CD14-positive monocyte (primary cell): ENCODE data around the gene CEP112. TPM values are rescaled to one million over a fixed set of nuclear protein-coding genes. Genes with fewer than 3 reads are reported as not detected.
A peak's percentile ranks its signal among the peaks of the same experiment; 100 is the strongest.

Experiments
- DNase-seq, 3 donors: peaks; one replicate each; pipeline ENCODE4 v3.0.0-alpha.2; 2011 to 2022
- H2AFZ ChIP-seq: 2 replicates; pipeline ENCODE4 v1.6.0; 2012; ENCODE audit warnings: mild to moderate bottlenecking, low read depth, low read length, inconsistent platforms; ENCODE audit not compliant: insufficient read depth, poor library complexity, severe bottlenecking
- H3K27ac ChIP-seq, 2 donors: 1 replicate in 1 of 2; 2 replicates in 1 of 2; pipeline ENCODE4 v1.5.1; 2012 to 2013; ENCODE audit warnings: low read length in 2 of 2, control low read depth in 1 of 2, inconsistent platforms in 1 of 2, low read depth in 1 of 2, mild to moderate bottlenecking in 1 of 2
- H3K27me3 ChIP-seq, 2 donors: one replicate each; pipeline versions ENCODE4 v1.6.0 to v1.6.1; 2011 to 2013; ENCODE audit warnings: low read length in 2 of 2; ENCODE audit not compliant: control insufficient read depth in 2 of 2, insufficient read depth in 2 of 2
- H3K36me3 ChIP-seq, 2 donors: replicated peaks in 1 of 2; 1 replicate in 1 of 2; 2 replicates in 1 of 2; pipeline versions ENCODE4 v1.5.1 to v1.6.1; 2012 to 2013; ENCODE audit warnings: low read length in 2 of 2, control low read depth in 1 of 2, inconsistent platforms in 1 of 2, mild to moderate bottlenecking in 1 of 2; ENCODE audit not compliant: insufficient read depth in 2 of 2, control insufficient read depth in 1 of 2
- H3K4me1 ChIP-seq, 2 donors: 1 replicate in 1 of 2; 2 replicates in 1 of 2; pipeline versions ENCODE4 v1.5.1 to v1.6.1; 2012 to 2013; ENCODE audit warnings: low read length in 2 of 2, control low read depth in 1 of 2, inconsistent platforms in 1 of 2, mild to moderate bottlenecking in 1 of 2, moderate library complexity in 1 of 2; ENCODE audit not compliant: insufficient read depth in 2 of 2, control insufficient read depth in 1 of 2
- H3K4me2 ChIP-seq: replicated peaks from 2 replicates; pipeline ENCODE3; 2012; ENCODE audit warnings: low read length, moderate library complexity, mild to moderate bottlenecking; ENCODE audit not compliant: poor library complexity, severe bottlenecking; ENCODE audit errors: extremely low read depth
- H3K4me3 ChIP-seq, 3 experiments: fragments of 200-600 bp in 1 of 3; sonication (generic) in 1 of 3; replicated peaks in 1 of 3; 1 replicate in 2 of 3; 2 replicates in 1 of 3; pipeline ENCODE4 v1.5.1; 2011 to 2013; ENCODE audit warnings: low read length in 3 of 3, mild to moderate bottlenecking in 3 of 3, control low read depth in 2 of 3, low read depth in 2 of 3, inconsistent platforms in 1 of 3, moderate library complexity in 1 of 3
- H3K79me2 ChIP-seq: 2 replicates; pipeline ENCODE4 v1.6.0; 2012; ENCODE audit warnings: mild to moderate bottlenecking, control low read depth, inconsistent platforms, low read length, moderate library complexity; ENCODE audit not compliant: insufficient read depth
- H3K9ac ChIP-seq: 2 replicates; pipeline ENCODE4 v1.6.0; 2017; ENCODE audit warnings: low read length, mild to moderate bottlenecking; ENCODE audit not compliant: insufficient read depth, poor library complexity, severe bottlenecking
- H3K9me3 ChIP-seq, 2 donors: replicated peaks in 1 of 2; 1 replicate in 1 of 2; 2 replicates in 1 of 2; pipeline versions ENCODE4 v1.5.1 to v1.6.1; 2012 to 2013; ENCODE audit warnings: low read length in 2 of 2, control low read depth in 1 of 2; ENCODE audit not compliant: control insufficient read depth in 1 of 2, insufficient read depth in 1 of 2
- H4K20me1 ChIP-seq: 2 replicates; pipeline ENCODE4 v1.6.0; 2012; ENCODE audit warnings: mild to moderate bottlenecking, low read length, control low read depth, moderate library complexity; ENCODE audit not compliant: insufficient read depth
- H3K27ac Mint-ChIP-seq, 7 donors: one replicate each; pipeline ENCODE4 v1.8.0; 2020; ENCODE audit warnings: mild to moderate bottlenecking in 7 of 7, mixed read lengths in 7 of 7, moderate library complexity in 6 of 7, inconsistent platforms in 2 of 7
- H3K27me3 Mint-ChIP-seq, 3 donors: one replicate each; pipeline ENCODE4 v1.8.0; 2021 to 2022; ENCODE audit warnings: low read depth in 3 of 3, mild to moderate bottlenecking in 3 of 3, mixed read lengths in 3 of 3, moderate library complexity in 3 of 3, inconsistent platforms in 1 of 3
- H3K36me3 Mint-ChIP-seq, 2 donors: one replicate each; pipeline ENCODE4 v1.8.0; 2020; ENCODE audit warnings: mixed read lengths in 2 of 2, inconsistent platforms in 1 of 2, mild to moderate bottlenecking in 1 of 2
- H3K4me1 Mint-ChIP-seq: one replicate; pipeline ENCODE4 v1.8.0; 2020; ENCODE audit warnings: mild to moderate bottlenecking, mixed read lengths
- H3K4me3 Mint-ChIP-seq, 2 donors: one replicate each; pipeline ENCODE4 v1.8.0; 2020; ENCODE audit warnings: mild to moderate bottlenecking in 2 of 2, mixed read lengths in 2 of 2, moderate library complexity in 1 of 2
- H3K9me3 Mint-ChIP-seq, 7 donors: one replicate each; pipeline ENCODE4 v1.8.0; 2020 to 2022; ENCODE audit warnings: mixed read lengths in 7 of 7, mild to moderate bottlenecking in 6 of 7, moderate library complexity in 6 of 7, inconsistent platforms in 2 of 7
- CTCF ChIP-seq: fragments of 200-600 bp; IDR thresholded peaks from one replicate; pipeline ENCODE4 v1.8.0; 2022; ENCODE audit warnings: antibody characterized with exemption, mild to moderate bottlenecking
- WGBS: methylation state at CpG from one replicate; pipeline ENCODE4 v1.1.5; 2013; ENCODE audit warnings: missing lambda C conversion rate; ENCODE audit not compliant: insufficient coverage; 5-methylcytosine and 5-hydroxymethylcytosine counted together
- intact Hi-C, 2 donors: fragments of 100-400 bp; cut with micrococcal nuclease; formaldehyde crosslinking; loops; one replicate each; pipeline versions ENCODE4 v1.15.0 to v1.15.1; 2023
- polyA plus RNA-seq, 3 donors: library from polyadenylated mRNA; depleted of rRNA in 1 of 3; unstranded in 2 of 3; stranded (reverse) in 1 of 3; fragments of 300-500 nt in 2 of 3; fragments of >200 nt in 1 of 3; fragmentation: Illumina TruSeq in 2 of 3; gene quantifications; 1 replicate in 2 of 3; 2 replicates in 1 of 3; pipeline ENCODE4 v1.2.3, GENCODE V29; 2012 to 2021

Gene CEP112
- polyA plus RNA-seq, 3 donors, result 0.10 TPM; not detected in 2

- no peak overlapping the region for H3K27ac Mint-ChIP-seq
- Histone ChIP-seq H3K27me3 (no peaks in the 10 kb centered on the region), H3K4me2 (no peak overlapping the region), H3K4me3 (no peak overlapping the region), H3K4me1 (no peaks in the 10 kb centered on the region), H3K79me2 (no peaks in the 10 kb centered on the region), H3K9me3 (peaks cover 4 to 12% of the 10 kb centered on the region in 2 donors), H2AFZ (no peak overlapping the region), H4K20me1 (no peaks in the 10 kb centered on the region), H3K36me3 (no peaks in the 10 kb centered on the region), H3K27ac (no peak overlapping the region), H3K9ac (no peak overlapping the region)
- no peak for DNase-seq
- H3K4me3 Mint-ChIP-seq, result no peak overlapping the region
- no peaks in the 10 kb centered on the region for H3K4me1 Mint-ChIP-seq
- peaks cover 3 to 11% (median 9%) of the 10 kb centered on the region in 7 donors for H3K9me3 Mint-ChIP-seq
- no peaks in the 10 kb centered on the region for H3K36me3 Mint-ChIP-seq
- intact Hi-C loops, result no loop called here
- 100% methylated on average over 1 of the region's 1 CpG for WGBS
- peaks cover 0 to 4% (median 0%) of the 10 kb centered on the region in 3 donors for H3K27me3 Mint-ChIP-seq
- TF ChIP-seq CTCF, result no peak
Measured at GRCh38 chr17:65797101-65797500, 394.8 kb downstream of the CEP112 start.

DNA sequence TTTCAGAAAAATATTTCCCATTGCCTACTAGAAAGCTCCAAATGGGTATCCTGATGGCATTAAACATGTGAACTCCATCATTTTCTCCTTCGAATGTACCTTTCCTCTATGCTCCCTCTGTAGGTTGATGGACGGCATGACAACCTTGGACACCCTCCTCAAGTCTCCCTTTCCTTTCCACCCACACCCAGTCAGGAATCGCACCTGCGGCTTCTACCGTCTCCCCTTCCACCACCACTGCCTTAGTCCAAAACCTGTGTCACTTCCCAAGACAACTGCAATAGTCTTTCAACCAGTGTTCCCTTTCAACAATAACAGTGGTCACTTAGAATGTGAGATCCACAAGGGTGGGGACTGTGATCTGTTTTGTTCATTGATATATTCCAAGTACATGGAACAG is 397.4 kb downstream of the CEP112 start:
- Histone ChIP-seq H3K36me3 (no peaks in the 10 kb centered on the region), H3K27ac (no peak overlapping the region), H2AFZ (no peak overlapping the region), H3K4me2 (no peak overlapping the region), H3K9ac (no peak overlapping the region), H3K4me3 (no peak overlapping the region), H3K79me2 (no peaks in the 10 kb centered on the region), H3K9me3 (no peaks in the 10 kb centered on the region), H3K27me3 (no peaks in the 10 kb centered on the region), H3K4me1 (no peaks in the 10 kb centered on the region), H4K20me1 (no peaks in the 10 kb centered on the region)
- intact Hi-C loops, result no loop called here
- Mint-ChIP-seq H3K36me3 (no peaks in the 10 kb centered on the region), H3K4me3 (no peak overlapping the region), H3K9me3 (peaks cover 0 to 5% (median 0%) of the 10 kb centered on the region in 7 donors), H3K4me1 (no peaks in the 10 kb centered on the region), H3K27ac (peak overlapping the region in 1 of 7 donors; percentile 2), H3K27me3 (peaks cover 0 to 4% (median 0%) of the 10 kb centered on the region in 3 donors)
- TF ChIP-seq CTCF, result no peak
- WGBS, result 74% methylated on average over 4 of the region's 5 CpGs
- DNase-seq, result no peak
